PC-3 (cell line): ENCODE measurements around the gene NAPEPLD. TPM values are rescaled to one million over a fixed set of nuclear protein-coding genes. Genes with fewer than 3 reads are reported as not detected.
"Not testable (repeated sequence)": the region's sequence is repeated elsewhere in the genome, so short reads cannot be mapped to it uniquely, and the experiment has no call there.

Experiments
- ATAC-seq: fragments of 200-7000 bp; cut with Tn5 transposase; 2 replicates; pipeline ENCODE4 v1.9.1; 2020; ENCODE audit warnings: mild to moderate bottlenecking, moderate library complexity
- BruUV-seq: library from RNA; stranded (reverse); fragments of 400-500 nt; replicated peaks from 2 replicates; lab custom pipeline; 2021; lab: Mats Ljungman, UMichigan
- CTCF ChIA-PET: fragments of 300-600 bp; sonication (Branson Sonifier 250); formaldehyde crosslinking; loops from one replicate; lab custom pipeline; 2022; ENCODE audit warnings: antibody characterized with exemption; lab: Charles Lee
- POLR2A ChIA-PET: fragments of 300-600 bp; sonication (Branson Sonifier 250); formaldehyde crosslinking; loops from one replicate; lab custom pipeline; 2022; ENCODE audit warnings: antibody characterized with exemption; ENCODE audit not compliant: unreplicated experiment; lab: Charles Lee
- DNase-seq: peaks from one replicate; pipeline ENCODE4 v3.0.0-alpha.2; 2015
- H2AFZ ChIP-seq: fragments of 300-600 bp; sonication (generic); 2 replicates; pipeline ENCODE4 v1.6.0; 2016; ENCODE audit warnings: antibody characterized with exemption, low read length
- H3F3A ChIP-seq: fragments of 300-600 bp; sonication (generic); one replicate; pipeline ENCODE4 v1.6.0; 2017; ENCODE audit warnings: antibody characterized with exemption, low read length, control low read depth, mild to moderate bottlenecking; ENCODE audit not compliant: unreplicated experiment
- H3K27ac ChIP-seq: fragments of 300-600 bp; sonication (generic); 2 replicates; pipeline ENCODE4 v1.5.1; 2016; ENCODE audit warnings: mild to moderate bottlenecking, low read length
- H3K27me3 ChIP-seq: fragments of 300-600 bp; sonication (generic); 2 replicates; pipeline ENCODE4 v1.6.1; 2016; ENCODE audit warnings: low read length, mixed read lengths
- H3K36me3 ChIP-seq: fragments of 300-600 bp; sonication (generic); 2 replicates; pipeline ENCODE4 v1.6.1; 2016; ENCODE audit warnings: low read depth, mixed run types, low read length, mixed read lengths
- H3K4me1 ChIP-seq: fragments of 300-600 bp; sonication (generic); 2 replicates; pipeline ENCODE4 v1.5.1; 2016; ENCODE audit warnings: low read length; ENCODE audit not compliant: insufficient read depth
- H3K4me2 ChIP-seq: fragments of 300-600 bp; sonication (generic); 2 replicates; pipeline ENCODE4 v1.6.0; 2016; ENCODE audit warnings: low read length
- H3K4me3 ChIP-seq: fragments of 300-600 bp; sonication (generic); 2 replicates; pipeline ENCODE4 v1.5.1; 2016; ENCODE audit warnings: mild to moderate bottlenecking, low read length, mixed read lengths
- H3K79me2 ChIP-seq: fragments of 300-600 bp; sonication (generic); 2 replicates; pipeline ENCODE4 v1.6.1; 2017; ENCODE audit warnings: low read length, mixed read lengths
- H3K9ac ChIP-seq: fragments of 300-600 bp; sonication (generic); 2 replicates; pipeline ENCODE4 v1.6.0; 2016; ENCODE audit warnings: mild to moderate bottlenecking, low read length
- H3K9me2 ChIP-seq: fragments of 300-600 bp; sonication (generic); replicated peaks from 2 replicates; pipeline ENCODE4 v1.6.1; 2016; ENCODE audit warnings: mixed run types, low read length, mixed read lengths
- H3K9me3 ChIP-seq: fragments of 300-600 bp; sonication (generic); 2 replicates; pipeline ENCODE4 v1.6.1; 2016; ENCODE audit warnings: low read length, mixed read lengths
- H4K20me1 ChIP-seq: fragments of 300-600 bp; sonication (generic); 2 replicates; pipeline ENCODE4 v1.6.1; 2016; ENCODE audit warnings: low read length, mixed read lengths
- intact Hi-C: fragments of 100-400 bp; cut with micrococcal nuclease; formaldehyde crosslinking; loops from 2 replicates; pipeline ENCODE4 v1.9.0; 2023
- total RNA-seq: library from RNA; depleted of rRNA; stranded (reverse); fragments of >200 nt; gene quantifications from 2 replicates; pipeline ENCODE4 v1.2.3, GENCODE V29; 2014

Gene NAPEPLD
- total RNA-seq, 1 experiment from 2014 or later: 2.5 TPM

GRCh38 chr7:103171695-103172414 lies 23.0 kb upstream of the NAPEPLD start:
- BruUV-seq, H3K9me3 ChIP-seq, intact Hi-C loops, H3K79me2 ChIP-seq, H3K9me2 ChIP-seq, H2AFZ ChIP-seq, H4K20me1 ChIP-seq, H3K27ac ChIP-seq, POLR2A ChIA-PET, H3K9ac ChIP-seq, H3K36me3 ChIP-seq, CTCF ChIA-PET, H3K27me3 ChIP-seq, H3K4me2 ChIP-seq, DNase-seq, H3F3A ChIP-seq, H3K4me3 ChIP-seq, ATAC-seq: not testable (repeated sequence)
- peaks cover 10% of the 10 kb centered on the region; the same call in 1 of the 2 replicates for H3K4me1 ChIP-seq

GRCh38 chr7:103166921-103167544 lies 18.1 kb upstream of the NAPEPLD start:
- ATAC-seq, H3K27me3 ChIP-seq, H3K9ac ChIP-seq, H3K36me3 ChIP-seq, H3F3A ChIP-seq, H3K27ac ChIP-seq, POLR2A ChIA-PET, H3K4me3 ChIP-seq, H4K20me1 ChIP-seq, H3K4me2 ChIP-seq, H2AFZ ChIP-seq, BruUV-seq, intact Hi-C loops, H3K9me2 ChIP-seq, H3K9me3 ChIP-seq, H3K79me2 ChIP-seq, CTCF ChIA-PET, DNase-seq: not testable (repeated sequence)
- H3K4me1 ChIP-seq: peaks cover 21% of the 10 kb centered on the region

- ATAC-seq: peak; percentile 68
- H4K20me1 ChIP-seq, H3K36me3 ChIP-seq, intact Hi-C loops, CTCF ChIA-PET, H2AFZ ChIP-seq, H3K9ac ChIP-seq, H3K4me3 ChIP-seq, H3K9me2 ChIP-seq, H3K27me3 ChIP-seq, H3F3A ChIP-seq, H3K79me2 ChIP-seq, BruUV-seq, H3K9me3 ChIP-seq: not testable (repeated sequence)
- POLR2A ChIA-PET: interaction anchor here (0.7 kb wide), 1 partner anchor 193 kb away, joined by 4 read pairs; no protein-coding TSS in a partner anchor
- 0 out of 2 replicates have a peak overlapping the region, but pooled peaks have one; percentile 47 for H3K4me2 ChIP-seq
- H3K4me1 ChIP-seq: peaks cover 22% of the 10 kb centered on the region
- peak; percentile 45 for DNase-seq
- H3K27ac ChIP-seq: peak overlapping the region; percentile 53
These were observed 14.4 kb upstream of the NAPEPLD start for GRCh38 chr7:103163087-103163825.

GRCh38 chr7:103162641-103163040 lies 13.7 kb upstream of the NAPEPLD start:
- H3K79me2 ChIP-seq, CTCF ChIA-PET, H3K9me3 ChIP-seq, intact Hi-C loops, H3F3A ChIP-seq, H3K4me3 ChIP-seq, H3K36me3 ChIP-seq, BruUV-seq, H3K27me3 ChIP-seq, H4K20me1 ChIP-seq, H3K9me2 ChIP-seq, H2AFZ ChIP-seq, H3K9ac ChIP-seq: not testable (repeated sequence)
- H3K4me2 ChIP-seq: peak overlapping the region; percentile 47; the same call in 1 of the 2 replicates
- H3K4me1 ChIP-seq: peaks cover 22% of the 10 kb centered on the region
- ATAC-seq: peak; percentile 87
- peak overlapping the region; percentile 53 for H3K27ac ChIP-seq
- DNase-seq: peak; percentile 50
- POLR2A ChIA-PET: interaction anchor here (0.7 kb wide), 1 partner anchor 193 kb away, joined by 4 read pairs; no protein-coding TSS in a partner anchor

GRCh38 chr7:103161998-103162616 lies 13.2 kb upstream of the NAPEPLD start:
- H3K9me2 ChIP-seq, BruUV-seq, H3K4me2 ChIP-seq, H3K27me3 ChIP-seq, CTCF ChIA-PET, H3K36me3 ChIP-seq, H3K79me2 ChIP-seq, intact Hi-C loops, H3K9me3 ChIP-seq, H4K20me1 ChIP-seq, H3F3A ChIP-seq, H2AFZ ChIP-seq, H3K9ac ChIP-seq, H3K4me3 ChIP-seq: not testable (repeated sequence)
- peaks cover 22% of the 10 kb centered on the region for H3K4me1 ChIP-seq
- ATAC-seq (peak; percentile 55), DNase-seq (peak; percentile 25)
- POLR2A ChIA-PET: interaction anchor here (0.7 kb wide), 1 partner anchor 194 kb away, joined by 4 read pairs; no protein-coding TSS in a partner anchor
- H3K27ac ChIP-seq: peak overlapping the region; percentile 53; the same call in 1 of the 2 replicates

- H3K27me3 ChIP-seq, POLR2A ChIA-PET, H3K9me2 ChIP-seq, intact Hi-C loops, H4K20me1 ChIP-seq, H3K79me2 ChIP-seq, H2AFZ ChIP-seq, ATAC-seq, H3K4me3 ChIP-seq, H3K9me3 ChIP-seq, DNase-seq, H3K27ac ChIP-seq, H3K9ac ChIP-seq, H3F3A ChIP-seq, CTCF ChIA-PET, H3K36me3 ChIP-seq, BruUV-seq, H3K4me2 ChIP-seq: not testable (repeated sequence)
- peaks cover 21% of the 10 kb centered on the region for H3K4me1 ChIP-seq
These were observed 10.2 kb upstream of the NAPEPLD start for GRCh38 chr7:103159072-103159471.
